LoVo (cell line): ENCODE data around the gene CLCN6.

Experiments used
- DNase-seq: peaks from one replicate; pipeline ENCODE4 v3.0.0-alpha.2; 2016; ENCODE audit warnings: low spot score

The CLCN6 gene

GRCh38 chr1:11779715-11780379 is 26.1 kb upstream of the CLCN6 start:
- no peak for DNase-seq

- DNase-seq, result no peak
Measured at GRCh38 chr1:11780380-11781147, 25.4 kb upstream of the CLCN6 start.

- no peak for DNase-seq
Measured at GRCh38 chr1:11781297-11781696, 24.7 kb upstream of the CLCN6 start.

GRCh38 chr1:11782127-11782708 is 23.8 kb upstream of the CLCN6 start:
- DNase-seq, result no peak

- DNase-seq, result no peak
Measured at GRCh38 chr1:11783556-11783955, 22.4 kb upstream of the CLCN6 start.

GRCh38 chr1:11784256-11784992 is 21.6 kb upstream of the CLCN6 start:
- no peak for DNase-seq

GRCh38 chr1:11784993-11785769 is 20.8 kb upstream of the CLCN6 start:
- peak; percentile 37 for DNase-seq

- no peak for DNase-seq
Measured at GRCh38 chr1:11786168-11786567, 19.8 kb upstream of the CLCN6 start.

GRCh38 chr1:11787251-11787803 is 18.7 kb upstream of the CLCN6 start:
- no peak for DNase-seq

GRCh38 chr1:11787804-11788436 is 18.1 kb upstream of the CLCN6 start:
- DNase-seq, result no peak

GRCh38 chr1:11788549-11789053 is 17.4 kb upstream of the CLCN6 start:
- DNase-seq, result no peak

GRCh38 chr1:11789126-11790067 is 16.6 kb upstream of the CLCN6 start:
- no peak for DNase-seq

- DNase-seq, result no peak
Measured at GRCh38 chr1:11790101-11790879, 15.7 kb upstream of the CLCN6 start.

- DNase-seq, result peak; percentile 71
Measured at GRCh38 chr1:11790880-11791715, 14.9 kb upstream of the CLCN6 start.

GRCh38 chr1:11792106-11792505 is 13.9 kb upstream of the CLCN6 start:
- DNase-seq, result no peak

GRCh38 chr1:11793819-11794218 is 12.2 kb upstream of the CLCN6 start:
- no peak for DNase-seq

GRCh38 chr1:11794446-11795237 is 11.3 kb upstream of the CLCN6 start:
- DNase-seq, result no peak
